Tibial nerve (tissue), 4 donors: Measurements from ENCODE around the gene KLHDC3. TPM values are rescaled to one million over a fixed set of nuclear protein-coding genes. Genes with fewer than 3 reads are reported as not detected.

ENCODE experiments used
- DNase-seq, 2 donors: peaks; one replicate each; pipeline ENCODE4 v3.0.0-alpha.2; 2019; ENCODE audit warnings: low spot score in 2 of 2
- H3K27ac ChIP-seq, 4 donors: fragments of 200-600 bp; sonication (generic) in 3 of 4; one replicate each; pipeline ENCODE4 v1.5.1; 2017 to 2019; ENCODE audit warnings: mild to moderate bottlenecking in 1 of 4
- H3K27me3 ChIP-seq, 2 donors: fragments of 200-600 bp; sonication (generic) in 1 of 2; one replicate each; pipeline versions ENCODE4 v1.5.1 to v1.6.0; 2017 to 2019
- H3K36me3 ChIP-seq, 3 donors: fragments of 200-600 bp; sonication (generic); one replicate each; pipeline ENCODE4 v1.5.1; 2018 to 2019
- H3K4me1 ChIP-seq, 4 donors: fragments of 200-600 bp; sonication (generic) in 3 of 4; one replicate each; pipeline ENCODE4 v1.5.1; 2017 to 2019
- H3K4me3 ChIP-seq, 4 donors: fragments of 200-600 bp; sonication (generic) in 3 of 4; one replicate each; pipeline ENCODE4 v1.5.1; 2017 to 2019; ENCODE audit warnings: mild to moderate bottlenecking in 1 of 4, moderate library complexity in 1 of 4
- H3K9me3 ChIP-seq, 4 donors: fragments of 200-600 bp; sonication (generic) in 3 of 4; one replicate each; pipeline ENCODE4 v1.5.1; 2017 to 2019
- CTCF ChIP-seq, 5 experiments: fragments of 200-600 bp in 3 of 5; fragments of 450-650 bp in 2 of 5; sonication (generic) in 3 of 5; IDR thresholded peaks; one replicate each; pipeline ENCODE4 v1.5.1; 2016 to 2019; ENCODE audit warnings: antibody characterized with exemption in 5 of 5, mild to moderate bottlenecking in 3 of 5, moderate library complexity in 2 of 5
- EP300 ChIP-seq, 2 donors: sonication (generic); formaldehyde crosslinking; IDR thresholded peaks; one replicate each; pipeline ENCODE4 v1.6.1; 2017; ENCODE audit warnings: antibody characterized with exemption in 2 of 2, mild to moderate bottlenecking in 1 of 2
- POLR2A ChIP-seq, 2 donors: fragments of 450-650 bp; IDR thresholded peaks; one replicate each; pipeline ENCODE4 v1.6.1; 2017; ENCODE audit warnings: antibody characterized with exemption in 2 of 2, mild to moderate bottlenecking in 2 of 2, moderate library complexity in 2 of 2
- WGBS, 2 donors: methylation state at CpG; one replicate each; pipeline ENCODE4 v1.1.5; 2018; 5-methylcytosine and 5-hydroxymethylcytosine counted together
- total RNA-seq, 4 donors: library from RNA; depleted of rRNA; stranded (reverse); fragments of >200 nt; gene quantifications; one replicate each; pipeline ENCODE4 v1.1.0, GENCODE V29; 2016

The KLHDC3 gene
- total RNA-seq, 4 donors from 2014 or later = 74.1 to 98.3 (median 86.5) TPM

GRCh38 chr6:42968783-42969182, 45.3 kb upstream of the KLHDC3 start:
- no peak for DNase-seq
- no peak for TF ChIP-seq POLR2A (IDR thresholded peaks at IDR 0.05)
- no peak for TF ChIP-seq EP300 (IDR thresholded peaks at IDR 0.05)
- no peak for TF ChIP-seq CTCF (IDR thresholded peaks at IDR 0.05)
- Histone ChIP-seq H3K36me3 (peaks cover 0 to 69% (median 7%) of the 10 kb centered on the region in 3 donors), H3K4me3 (no peak overlapping the region), H3K27me3 (no peaks in the 10 kb centered on the region), H3K4me1 (no peaks in the 10 kb centered on the region), H3K27ac (no peak overlapping the region), H3K9me3 (no peaks in the 10 kb centered on the region)
- WGBS, 2 donors = 67 to 76% methylated on average over 4 of the region's 4 CpGs

- H3K36me3 ChIP-seq = peaks cover 0 to 67% (median 7%) of the 10 kb centered on the region in 3 donors
These were observed 44.6 kb upstream of the KLHDC3 start for GRCh38 chr6:42969431-42969830.

GRCh38 chr6:42969934-42970333, 44.1 kb upstream of the KLHDC3 start:
- Histone ChIP-seq H3K9me3 (no peaks in the 10 kb centered on the region), H3K27ac (no peak overlapping the region), H3K27me3 (no peaks in the 10 kb centered on the region), H3K36me3 (peaks cover 0 to 67% (median 7%) of the 10 kb centered on the region in 3 donors), H3K4me3 (no peak overlapping the region), H3K4me1 (no peaks in the 10 kb centered on the region)
- TF ChIP-seq CTCF (IDR thresholded peaks at IDR 0.05) = no peak
- TF ChIP-seq EP300 (IDR thresholded peaks at IDR 0.05) = no peak
- TF ChIP-seq POLR2A (IDR thresholded peaks at IDR 0.05) = no peak
- no peak for DNase-seq
- WGBS, 2 donors = 89 to 95% methylated on average over 4 of the region's 4 CpGs

More at GRCh38 chr6:42969431-42969830, 44.6 kb upstream of the KLHDC3 start:
- DNase-seq = no peak
- Histone ChIP-seq H3K27ac (no peak overlapping the region), H3K9me3 (no peaks in the 10 kb centered on the region), H3K27me3 (no peaks in the 10 kb centered on the region), H3K4me3 (no peak overlapping the region), H3K4me1 (no peaks in the 10 kb centered on the region)
- TF ChIP-seq POLR2A (IDR thresholded peaks at IDR 0.05) = no peak
- TF ChIP-seq CTCF (IDR thresholded peaks at IDR 0.05) = no peak
- no peak for TF ChIP-seq EP300 (IDR thresholded peaks at IDR 0.05)
- WGBS, 2 donors = 86 to 88% methylated on average over 2 of the region's 2 CpGs

- H3K4me3 ChIP-seq = no peak overlapping the region
- no peaks in the 10 kb centered on the region for H3K9me3 ChIP-seq
- H3K27ac ChIP-seq = no peak overlapping the region
- H3K4me1 ChIP-seq = no peaks in the 10 kb centered on the region
- DNase-seq = no peak
- TF ChIP-seq POLR2A (IDR thresholded peaks at IDR 0.05) = no peak
- TF ChIP-seq EP300 (IDR thresholded peaks at IDR 0.05) = no peak
- no peak for TF ChIP-seq CTCF (IDR thresholded peaks at IDR 0.05)
- no peaks in the 10 kb centered on the region for H3K27me3 ChIP-seq
- WGBS, 2 donors = 82 to 83% methylated on average over 4 of the region's 4 CpGs
- H3K36me3 ChIP-seq = peaks cover 0 to 58% (median 4%) of the 10 kb centered on the region in 3 donors
These were observed 43.0 kb upstream of the KLHDC3 start for GRCh38 chr6:42970871-42971612.

GRCh38 chr6:42971746-42972327, 42.2 kb upstream of the KLHDC3 start:
- Histone ChIP-seq H3K4me1 (peaks cover 0 to 3% (median under 1%) of the 10 kb centered on the region in 4 donors), H3K27me3 (no peaks in the 10 kb centered on the region), H3K9me3 (no peaks in the 10 kb centered on the region), H3K4me3 (no peak overlapping the region), H3K36me3 (peaks cover 0 to 55% (median 0%) of the 10 kb centered on the region in 3 donors), H3K27ac (no peak overlapping the region)
- 78 to 87% methylated on average over 3 of the region's 3 CpGs for WGBS, 2 donors
- no peak for DNase-seq
- TF ChIP-seq EP300 (IDR thresholded peaks at IDR 0.05) (no peak), CTCF (IDR thresholded peaks at IDR 0.05) (no peak), POLR2A (IDR thresholded peaks at IDR 0.05) (no peak)
